Pancreas (tissue), 10 donors: ENCODE results near the gene CAPRIN2. TPM values are rescaled to one million over a fixed set of nuclear protein-coding genes. Genes with fewer than 3 reads are reported as not detected.

ENCODE experiments used
- ATAC-seq, 4 donors: fragments of 200-7000 bp; cut with Tn5 transposase; one replicate each; pipeline versions ENCODE4 v1.8.0 to v1.9.1; 2020; ENCODE audit warnings: mild to moderate bottlenecking in 4 of 4, moderate library complexity in 4 of 4
- DNase-seq, 6 donors: peaks; one replicate each; pipeline ENCODE4 v3.0.0-alpha.2; 2020
- FAIRE-seq: peaks from 2 replicates; lab custom pipeline; 2012; peaks lifted over from hg19 to GRCh38; lab: Jason Lieb, UNC
- H3K27ac ChIP-seq, 4 donors: fragments of 200-600 bp; sonication (generic); 1 replicate in 3 of 4; 2 replicates in 1 of 4; pipeline versions ENCODE4 v1.5.0 to v1.8.0; 2020
- H3K27me3 ChIP-seq, 4 donors: fragments of 200-600 bp; one replicate each; pipeline ENCODE4 v1.8.0; 2021
- H3K36me3 ChIP-seq, 3 donors: fragments of 200-600 bp; sonication (generic) in 1 of 3; one replicate each; pipeline versions ENCODE4 v1.5.0 to v1.8.0; 2020 to 2021
- H3K4me1 ChIP-seq, 3 donors: fragments of 200-600 bp; one replicate each; pipeline ENCODE4 v1.8.0; 2021
- H3K4me3 ChIP-seq, 4 donors: fragments of 200-600 bp; sonication (generic) in 2 of 4; one replicate each; pipeline versions ENCODE4 v1.5.0 to v1.8.0; 2020 to 2021
- H3K9me3 ChIP-seq, 4 donors: fragments of 200-600 bp; one replicate each; pipeline ENCODE4 v1.8.0; 2021
- CTCF ChIP-seq, 4 donors: fragments of 200-600 bp; sonication (generic) in 3 of 4; IDR thresholded peaks; one replicate each; pipeline versions ENCODE4 v1.5.0 to v1.8.0; 2021; ENCODE audit warnings: antibody characterized with exemption in 4 of 4
- WGBS, 2 donors: extraction: QIAGEN DNeasy Blood & Tissue Kit; methylation state at CpG; one replicate each; pipeline ENCODE4 v1.1.7; 2013; 5-methylcytosine and 5-hydroxymethylcytosine counted together
- intact Hi-C, 3 donors: fragments of 100-400 bp; cut with DNase I; formaldehyde crosslinking; loops; one replicate each; pipeline versions ENCODE4 v1.11.1 to v1.14.2; 2022
- polyA plus RNA-seq, 2 donors: library from polyadenylated mRNA; stranded (reverse); fragments of 200-250 nt; gene quantifications; one replicate each; pipeline ENCODE4 v1.2.3, GENCODE V29; 2013
- total RNA-seq, 6 donors: library from RNA; stranded (reverse); fragmentation: NEBNext Ultra II Directional in 4 of 6; extraction: Animal tissue kit (Norgen Biotek cat#: 25700) in 4 of 6; gene quantifications; one replicate each; pipeline versions ENCODE4 v1.2.1 to v1.2.4, GENCODE V29; 2021 to 2023
- donor health status: healthy with polysubstance abuse.
- donor health status: DM: no; HTN: no; CAD: no; lungs with moderate emphysema.
- donor health status: DM: no; HTN: no; CAD: no.
- donor health status: control.
- donor health status: control.
- donor health status: Bipolar disorder and iron deficiency.
- donor health status: DM: yes; HTN: yes; CAD: no.
- donor health status: DM: no; HTN: no; CAD: no.
- donor health status: DM: no; HTN: no; CAD: no.
- donor health status: DM: yes; HTN: yes; CAD: no.

The CAPRIN2 gene
- total and polyA plus RNA-seq, 8 donors = 5.7 to 25.6 (median 10.8) TPM

DNA sequence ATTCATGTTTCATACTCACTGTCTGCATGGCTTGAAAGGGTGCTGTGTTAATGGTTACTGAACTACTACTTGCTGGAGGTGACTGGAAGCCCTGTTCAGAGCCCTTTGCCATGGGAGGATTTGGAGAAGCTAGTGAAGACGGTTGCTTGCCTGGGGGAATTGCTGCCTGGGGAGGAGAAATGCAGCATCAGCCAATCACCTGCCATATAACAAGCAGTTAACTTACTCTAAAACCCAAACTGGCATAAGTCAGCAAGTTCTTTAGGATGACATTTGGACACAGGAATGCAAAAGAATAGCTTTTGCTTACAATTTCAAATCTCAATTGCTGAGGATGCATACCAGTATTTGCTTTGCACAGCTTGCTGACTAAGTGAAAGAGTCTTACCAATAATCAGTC lies 35.7 kb downstream of the CAPRIN2 start:
- TF ChIP-seq CTCF (IDR thresholded peaks at IDR 0.05) = no peak
- H3K27me3 ChIP-seq = no peaks in the 10 kb centered on the region
- H3K27ac ChIP-seq = no peak overlapping the region
- ATAC-seq (no peak), DNase-seq (no peak), FAIRE-seq (no peak)
- H3K4me1 ChIP-seq = no peaks in the 10 kb centered on the region
- H3K9me3 ChIP-seq = no peaks in the 10 kb centered on the region
- WGBS, 2 donors = 78 to 100% methylated on average over 1 of the region's 1 CpG
- H3K4me3 ChIP-seq = no peak overlapping the region
- H3K36me3 ChIP-seq = peaks cover 0 to 33% (median 0%) of the 10 kb centered on the region in 3 donors
- intact Hi-C loops = no loop called here

DNA sequence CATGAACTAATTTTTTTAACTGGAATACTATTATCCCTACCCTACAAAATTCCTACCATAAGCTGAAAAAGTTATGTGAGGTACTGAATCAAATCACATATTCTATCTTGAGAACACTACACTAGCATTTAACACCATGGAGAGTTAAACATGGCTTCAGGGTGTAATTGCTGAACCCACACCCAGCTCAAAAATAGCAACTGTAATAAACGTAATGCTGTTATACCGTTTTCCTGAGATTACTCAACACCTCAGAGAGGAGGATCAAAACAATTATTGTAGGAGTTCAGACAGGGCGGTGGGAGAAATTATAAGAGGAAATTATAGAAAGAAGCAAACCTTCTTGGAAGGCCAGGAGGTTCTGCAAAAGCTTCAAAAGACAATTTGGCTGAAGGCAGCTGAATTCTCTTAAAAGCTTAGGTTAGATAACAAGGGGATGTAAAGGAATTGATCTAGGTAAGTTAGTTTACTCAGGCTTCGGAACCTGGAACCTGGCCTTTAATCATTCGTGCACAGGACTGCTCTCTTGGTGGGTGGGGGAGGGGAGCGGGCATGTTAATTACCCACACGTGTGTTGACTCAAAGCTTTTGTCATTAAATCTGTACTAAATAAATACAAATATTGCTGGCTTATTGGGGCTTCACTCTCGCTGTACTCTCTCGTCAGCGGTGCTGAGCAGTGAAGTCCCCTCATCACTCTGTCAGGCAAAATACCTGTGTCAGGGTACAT lies 47.0 kb downstream of the CAPRIN2 start:
- Histone ChIP-seq H3K27me3 (no peaks in the 10 kb centered on the region), H3K36me3 (peaks cover 0 to 11% (median 0%) of the 10 kb centered on the region in 3 donors), H3K27ac (no peak overlapping the region), H3K9me3 (no peaks in the 10 kb centered on the region), H3K4me3 (no peak overlapping the region), H3K4me1 (no peaks in the 10 kb centered on the region)
- no peak for TF ChIP-seq CTCF (IDR thresholded peaks at IDR 0.05)
- intact Hi-C loops = no loop called here
- ATAC-seq (no peak), FAIRE-seq (no peak), DNase-seq (no peak)
- WGBS, 2 donors = 94 to 95% methylated on average over 10 of the region's 10 CpGs

GRCh38 chr12:30706476-30706875 lies 48.3 kb downstream of the CAPRIN2 start:
- DNase-seq (no peak), ATAC-seq (no peak), FAIRE-seq (peak; percentile 5)
- H3K9me3 ChIP-seq = no peaks in the 10 kb centered on the region
- no peaks in the 10 kb centered on the region for H3K4me1 ChIP-seq
- no peak for TF ChIP-seq CTCF (IDR thresholded peaks at IDR 0.05)
- H3K27ac ChIP-seq = no peak overlapping the region
- peaks cover 0 to 7% (median 0%) of the 10 kb centered on the region in 3 donors for H3K36me3 ChIP-seq
- no peaks in the 10 kb centered on the region for H3K27me3 ChIP-seq
- H3K4me3 ChIP-seq = no peak overlapping the region
- 90 to 92% methylated on average over 2 of the region's 2 CpGs for WGBS, 2 donors
- intact Hi-C loops = no loop called here

GRCh38 chr12:30701056-30701455 lies 53.7 kb downstream of the CAPRIN2 start:
- TF ChIP-seq CTCF (IDR thresholded peaks at IDR 0.05) = no peak

GRCh38 chr12:30700216-30700900 lies 54.4 kb downstream of the CAPRIN2 start:
- FAIRE-seq (no peak), ATAC-seq (no peak), DNase-seq (no peak)
- no peaks in the 10 kb centered on the region for H3K4me1 ChIP-seq
- no peak overlapping the region for H3K27ac ChIP-seq
- no peaks in the 10 kb centered on the region for H3K36me3 ChIP-seq
- no peak overlapping the region for H3K4me3 ChIP-seq
- no peaks in the 10 kb centered on the region for H3K9me3 ChIP-seq
- 70 to 83% methylated on average over 6 of the region's 6 CpGs for WGBS, 2 donors
- no peaks in the 10 kb centered on the region for H3K27me3 ChIP-seq
- TF ChIP-seq CTCF (IDR thresholded peaks at IDR 0.05) = no peak
- intact Hi-C loops = no loop called here

More at GRCh38 chr12:30701056-30701455, 53.7 kb downstream of the CAPRIN2 start:
- Histone ChIP-seq H3K4me3 (no peak overlapping the region), H3K27me3 (no peaks in the 10 kb centered on the region), H3K9me3 (no peaks in the 10 kb centered on the region), H3K27ac (no peak overlapping the region), H3K4me1 (no peaks in the 10 kb centered on the region), H3K36me3 (no peaks in the 10 kb centered on the region)
- DNase-seq (no peak), FAIRE-seq (no peak), ATAC-seq (no peak)
- intact Hi-C loops = no loop called here
